ENCODE data around the gene AMD1. TPM values are rescaled to one million over a fixed set of nuclear protein-coding genes. Genes with fewer than 3 reads are reported as not detected.
A peak's percentile ranks its signal among the peaks of the same experiment; 100 is the strongest.

The AMD1 gene
- total RNA-seq, 4 donors from 2014 or later = 77.2 to 194 (median 124) TPM

DNA sequence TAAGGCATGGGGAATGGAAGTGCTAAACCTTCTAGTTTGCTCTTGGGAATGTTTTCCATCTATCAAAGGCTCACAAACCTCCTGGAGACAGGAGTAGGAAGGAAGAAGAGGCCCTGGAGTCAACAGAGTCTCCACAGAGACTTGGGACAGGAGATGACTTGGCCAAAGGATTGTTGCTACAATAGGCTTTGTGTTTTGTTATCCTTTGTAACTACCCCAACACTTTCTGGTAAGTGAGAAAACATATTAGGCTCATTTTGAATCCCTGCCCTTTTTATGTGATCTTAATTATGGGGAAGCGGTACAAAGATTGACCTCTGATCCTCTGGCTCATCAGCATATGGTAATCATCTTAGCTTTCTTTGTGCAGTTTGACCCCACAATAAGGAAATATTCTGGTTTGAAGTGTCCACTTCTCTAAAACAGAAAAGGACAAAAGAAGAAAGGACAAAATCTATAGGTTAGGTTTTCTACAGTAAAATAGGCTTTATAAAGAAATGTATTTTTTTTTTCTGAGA is 59.9 kb downstream of the AMD1 start:
- intact Hi-C loops (cut with DNase I) = no loop called here
- H3K4me3 ChIP-seq (replicated peaks in 1 of 3) = no peak overlapping the region
- no peak for DNase-seq
- WGBS, 2 donors = 95 to 97% methylated on average over 1 of the region's 1 CpG
- H3K36me3 ChIP-seq = no peaks in the 10 kb centered on the region
- TF ChIP-seq, protein P1, sequence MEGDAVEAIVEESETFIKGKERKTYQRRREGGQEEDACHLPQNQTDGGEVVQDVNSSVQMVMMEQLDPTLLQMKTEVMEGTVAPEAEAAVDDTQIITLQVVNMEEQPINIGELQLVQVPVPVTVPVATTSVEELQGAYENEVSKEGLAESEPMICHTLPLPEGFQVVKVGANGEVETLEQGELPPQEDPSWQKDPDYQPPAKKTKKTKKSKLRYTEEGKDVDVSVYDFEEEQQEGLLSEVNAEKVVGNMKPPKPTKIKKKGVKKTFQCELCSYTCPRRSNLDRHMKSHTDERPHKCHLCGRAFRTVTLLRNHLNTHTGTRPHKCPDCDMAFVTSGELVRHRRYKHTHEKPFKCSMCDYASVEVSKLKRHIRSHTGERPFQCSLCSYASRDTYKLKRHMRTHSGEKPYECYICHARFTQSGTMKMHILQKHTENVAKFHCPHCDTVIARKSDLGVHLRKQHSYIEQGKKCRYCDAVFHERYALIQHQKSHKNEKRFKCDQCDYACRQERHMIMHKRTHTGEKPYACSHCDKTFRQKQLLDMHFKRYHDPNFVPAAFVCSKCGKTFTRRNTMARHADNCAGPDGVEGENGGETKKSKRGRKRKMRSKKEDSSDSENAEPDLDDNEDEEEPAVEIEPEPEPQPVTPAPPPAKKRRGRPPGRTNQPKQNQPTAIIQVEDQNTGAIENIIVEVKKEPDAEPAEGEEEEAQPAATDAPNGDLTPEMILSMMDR (IDR thresholded peaks at IDR 0.05) = no peak
- TF ChIP-seq POLR2A (IDR thresholded peaks at IDR 0.05) = no peak
- H3K4me1 ChIP-seq = no peaks in the 10 kb centered on the region
- no peaks in the 10 kb centered on the region for H3K9me3 ChIP-seq
- no peak overlapping the region for H3K27ac ChIP-seq
- H3K27me3 ChIP-seq = no peaks in the 10 kb centered on the region

DNA sequence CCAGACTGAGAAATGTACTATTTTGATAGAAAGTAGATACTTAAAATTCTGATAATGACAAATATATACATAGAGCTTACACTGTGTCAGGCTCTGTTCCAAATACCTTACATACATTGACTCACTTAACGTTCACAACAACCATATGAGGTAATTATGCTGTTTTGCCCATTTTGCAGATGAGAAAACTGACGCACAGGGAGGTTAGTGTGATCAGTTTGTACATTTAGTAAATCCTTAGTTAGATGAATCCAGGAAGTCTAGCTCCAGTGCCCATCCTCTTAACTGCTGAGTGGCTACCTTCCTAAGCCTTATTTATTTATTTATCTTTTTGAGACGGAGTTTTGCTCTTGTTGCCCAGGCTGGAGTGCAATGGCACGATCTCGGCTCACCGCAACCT is 60.6 kb downstream of the AMD1 start:
- Histone ChIP-seq H3K36me3 (no peaks in the 10 kb centered on the region), H3K9me3 (no peaks in the 10 kb centered on the region), H3K27ac (no peak overlapping the region), H3K27me3 (no peaks in the 10 kb centered on the region), H3K4me3 (replicated peaks in 1 of 3) (no peak overlapping the region), H3K4me1 (no peaks in the 10 kb centered on the region)
- TF ChIP-seq, protein P1 (IDR thresholded peaks at IDR 0.05) = no peak
- TF ChIP-seq POLR2A (IDR thresholded peaks at IDR 0.05) = no peak
- intact Hi-C loops (cut with DNase I) = no loop called here
- WGBS, 2 donors = 93% methylated on average over 6 of the region's 6 CpGs
- DNase-seq = no peak

DNA sequence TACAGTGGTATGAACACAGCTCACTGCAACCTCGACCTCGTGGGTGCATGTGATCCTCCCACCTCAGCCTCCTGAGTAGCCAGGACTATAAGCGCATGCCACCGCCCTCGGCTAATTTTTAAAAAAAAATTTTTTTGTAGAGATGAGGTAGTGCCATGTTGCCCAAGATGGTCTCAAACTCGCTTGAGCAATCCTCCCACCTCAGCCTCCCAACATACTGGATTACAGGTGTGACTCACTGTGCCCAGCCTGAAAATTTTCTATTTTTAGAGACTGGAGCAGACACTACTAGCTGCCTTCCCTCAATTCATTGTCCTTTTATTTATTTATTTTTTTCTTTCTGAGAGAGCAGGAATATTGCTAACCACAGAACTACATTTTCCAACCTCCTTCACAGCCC is 63.6 kb downstream of the AMD1 start:
- Histone ChIP-seq H3K27me3 (no peaks in the 10 kb centered on the region), H3K4me3 (replicated peaks in 1 of 3) (no peak overlapping the region), H3K4me1 (no peaks in the 10 kb centered on the region), H3K27ac (no peak overlapping the region), H3K9me3 (no peaks in the 10 kb centered on the region), H3K36me3 (no peaks in the 10 kb centered on the region)
- no peak for DNase-seq
- intact Hi-C loops (cut with DNase I) = no loop called here
- no peak for TF ChIP-seq POLR2A (IDR thresholded peaks at IDR 0.05)
- TF ChIP-seq, protein P1 (IDR thresholded peaks at IDR 0.05) = no peak
- WGBS, 2 donors = 99 to 100% methylated on average over 6 of the region's 6 CpGs

DNA sequence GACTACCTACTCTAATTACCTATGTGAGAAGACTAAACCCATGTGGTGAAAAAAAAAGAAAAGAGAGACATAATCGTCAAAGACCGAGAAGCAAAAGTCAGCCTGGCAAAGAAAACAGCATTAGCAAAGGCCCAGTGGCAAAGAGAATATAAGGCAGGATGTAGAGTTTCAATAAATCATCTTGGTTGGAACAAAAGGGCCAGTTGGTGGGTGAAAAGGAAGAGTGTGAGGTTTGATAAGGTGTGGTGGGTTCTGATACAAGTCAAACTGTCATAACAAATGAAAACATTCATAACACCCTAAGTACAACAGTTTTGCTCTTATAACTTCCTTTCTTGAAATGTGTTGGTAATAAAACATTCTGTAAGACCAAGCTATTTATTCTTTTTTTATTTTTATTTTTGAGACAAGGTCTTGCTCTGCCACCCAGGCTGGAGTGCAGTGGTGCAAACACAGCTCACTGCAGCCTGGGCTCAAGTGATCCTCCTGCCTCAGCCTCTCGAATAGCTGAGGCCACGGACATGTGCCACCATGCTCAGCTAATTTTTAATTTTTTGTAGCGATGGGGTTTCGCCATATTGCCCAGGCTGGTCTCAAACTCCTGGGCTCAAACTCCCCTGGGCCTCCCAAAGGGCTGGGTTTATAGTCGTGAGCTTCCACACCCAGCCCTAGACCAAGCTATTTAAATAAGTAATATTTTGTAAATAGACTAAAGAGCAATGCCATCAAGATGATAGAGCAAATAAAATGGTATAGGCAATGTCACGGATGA is 65.0 kb downstream of the AMD1 start:
- no peak overlapping the region for H3K27ac ChIP-seq
- no peak overlapping the region for H3K4me3 ChIP-seq (replicated peaks in 1 of 3)
- WGBS, 2 donors = 89 to 91% methylated on average over 8 of the region's 8 CpGs
- TF ChIP-seq, protein P1 (IDR thresholded peaks at IDR 0.05) = no peak
- TF ChIP-seq POLR2A (IDR thresholded peaks at IDR 0.05) = no peak
- no peaks in the 10 kb centered on the region for H3K4me1 ChIP-seq
- no peaks in the 10 kb centered on the region for H3K9me3 ChIP-seq
- H3K36me3 ChIP-seq = no peaks in the 10 kb centered on the region
- no peaks in the 10 kb centered on the region for H3K27me3 ChIP-seq
- DNase-seq = no peak
- intact Hi-C loops (cut with DNase I) = no loop called here

DNA sequence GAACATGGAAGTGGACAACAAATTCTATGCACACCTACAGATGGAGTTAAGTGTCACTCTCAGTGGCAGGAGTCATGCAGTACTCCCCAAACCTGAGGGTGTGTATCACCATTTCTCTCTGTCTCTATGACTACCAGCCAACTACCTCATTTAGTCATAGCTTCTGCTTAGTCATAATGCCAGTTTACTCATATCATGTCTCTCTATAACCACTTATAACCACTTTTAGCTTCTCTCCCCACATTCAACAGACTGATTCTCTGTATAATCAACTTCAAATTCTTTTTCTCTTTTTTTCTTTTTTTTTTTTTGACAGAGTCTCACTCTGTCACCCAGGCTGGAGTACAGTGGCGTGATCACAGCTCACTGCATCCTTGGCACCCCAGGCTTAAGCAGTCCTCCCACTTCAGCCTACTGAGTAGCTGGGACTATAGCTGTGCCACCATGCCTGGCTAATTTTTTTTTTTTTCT is 70.1 kb downstream of the AMD1 start:
- DNase-seq = peak; percentile 28 to 49
- Histone ChIP-seq H3K27ac (no peak overlapping the region), H3K4me1 (no peaks in the 10 kb centered on the region), H3K4me3 (replicated peaks in 1 of 3) (no peak overlapping the region), H3K27me3 (no peaks in the 10 kb centered on the region), H3K9me3 (no peaks in the 10 kb centered on the region), H3K36me3 (no peaks in the 10 kb centered on the region)
- intact Hi-C loops (cut with DNase I) = loop anchor here (5.0 kb wide), 1 partner anchor 262 kb away; no protein-coding TSS in a partner anchor
- WGBS, 2 donors = 39 to 53% methylated on average over 1 of the region's 1 CpG
- TF ChIP-seq POLR2A (IDR thresholded peaks at IDR 0.05) = no peak
- TF ChIP-seq, protein P1 (IDR thresholded peaks at IDR 0.05) = no peak

Data from thyroid gland (tissue), 4 donors.